ENCODE measurements around the gene CCHCR1.
"Not testable (repeated sequence)": the region's sequence is repeated elsewhere in the genome, so short reads cannot be mapped to it uniquely, and the experiment has no call there.

DNA sequence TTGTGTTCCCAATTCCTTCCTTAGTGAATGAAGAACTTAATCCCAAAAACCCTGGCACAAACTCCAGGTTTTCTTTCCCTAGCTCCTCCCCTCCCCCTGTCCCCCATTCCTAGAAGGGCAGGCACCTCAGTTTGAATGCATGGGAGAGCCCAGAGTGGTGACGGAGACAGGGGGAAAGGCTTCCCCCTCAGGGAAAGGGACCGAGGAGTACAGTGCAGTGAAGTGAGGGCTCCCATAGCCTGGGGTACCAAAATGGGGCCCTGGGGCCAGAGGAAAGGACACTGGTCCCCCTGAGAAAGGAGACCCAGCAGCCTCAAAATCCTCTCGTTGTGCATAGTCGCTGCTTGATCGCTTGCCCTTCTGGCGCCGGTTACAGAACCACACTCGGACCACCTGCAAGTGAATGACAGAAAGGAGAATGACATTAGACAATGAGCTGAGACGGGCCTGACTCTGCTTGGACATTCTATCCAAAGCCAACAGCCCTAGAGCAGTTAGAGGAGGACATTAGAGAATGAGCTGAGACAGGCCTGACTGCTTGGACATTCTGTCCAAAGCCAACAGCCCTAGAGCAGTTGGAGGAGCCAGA, 7.0 kb upstream of the CCHCR1 start:
- TF ChIP-seq, protein P1, sequence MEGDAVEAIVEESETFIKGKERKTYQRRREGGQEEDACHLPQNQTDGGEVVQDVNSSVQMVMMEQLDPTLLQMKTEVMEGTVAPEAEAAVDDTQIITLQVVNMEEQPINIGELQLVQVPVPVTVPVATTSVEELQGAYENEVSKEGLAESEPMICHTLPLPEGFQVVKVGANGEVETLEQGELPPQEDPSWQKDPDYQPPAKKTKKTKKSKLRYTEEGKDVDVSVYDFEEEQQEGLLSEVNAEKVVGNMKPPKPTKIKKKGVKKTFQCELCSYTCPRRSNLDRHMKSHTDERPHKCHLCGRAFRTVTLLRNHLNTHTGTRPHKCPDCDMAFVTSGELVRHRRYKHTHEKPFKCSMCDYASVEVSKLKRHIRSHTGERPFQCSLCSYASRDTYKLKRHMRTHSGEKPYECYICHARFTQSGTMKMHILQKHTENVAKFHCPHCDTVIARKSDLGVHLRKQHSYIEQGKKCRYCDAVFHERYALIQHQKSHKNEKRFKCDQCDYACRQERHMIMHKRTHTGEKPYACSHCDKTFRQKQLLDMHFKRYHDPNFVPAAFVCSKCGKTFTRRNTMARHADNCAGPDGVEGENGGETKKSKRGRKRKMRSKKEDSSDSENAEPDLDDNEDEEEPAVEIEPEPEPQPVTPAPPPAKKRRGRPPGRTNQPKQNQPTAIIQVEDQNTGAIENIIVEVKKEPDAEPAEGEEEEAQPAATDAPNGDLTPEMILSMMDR (optimal IDR thresholded peaks at IDR 0.05 in 1 of 3, IDR thresholded peaks at IDR 0.05 in 1 of 3, conservative IDR thresholded peaks at IDR 0.05 in 1 of 3; ENCODE audit: extremely low read depth in 1 of 3, insufficient read depth in 2 of 3, low read length in 3 of 3): not testable (repeated sequence)
- TF ChIP-seq EZH2 (IDR thresholded peaks at IDR 0.05; ENCODE audit: low read length): not testable (repeated sequence)

Measured in keratinocyte (primary cell).